Measurements from ENCODE around the gene EFL1. TPM values are rescaled to one million over a fixed set of nuclear protein-coding genes. Genes with fewer than 3 reads are reported as not detected.

Gene EFL1
- polyA plus RNA-seq, 1 donor from 2014 or later = 17.4 TPM

- no peaks in the 10 kb centered on the region for H3K9me3 Mint-ChIP-seq
Measured at GRCh38 chr15:82173108-82173507, 89.4 kb downstream of the EFL1 start.

DNA sequence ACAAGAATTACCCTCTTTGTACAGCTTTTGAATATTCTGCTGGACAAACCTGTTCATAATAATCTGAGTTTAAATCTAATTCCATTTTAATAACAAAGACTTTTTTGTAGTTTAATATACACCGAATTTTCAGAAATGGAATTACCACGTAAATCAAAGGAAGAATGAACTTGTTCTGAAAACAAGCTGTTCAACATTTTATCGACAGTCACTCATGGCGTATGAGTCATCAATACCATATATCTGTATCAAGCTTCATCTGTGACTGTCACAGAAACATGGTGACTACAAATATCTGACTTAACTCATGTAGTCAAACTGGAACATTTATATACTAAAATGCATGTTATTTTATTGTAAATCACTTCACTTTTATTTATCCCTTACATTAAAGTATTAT, 90.0 kb downstream of the EFL1 start:
- Mint-ChIP-seq H3K27ac (no peak overlapping the region), H3K9me3 (no peaks in the 10 kb centered on the region), H3K36me3 (peaks cover 3% of the 10 kb centered on the region), H3K4me1 (peaks cover 0 to 11% (median 7%) of the 10 kb centered on the region in 3 donors), H3K4me3 (no peak overlapping the region), H3K27me3 (no peaks in the 10 kb centered on the region)

More at GRCh38 chr15:82173108-82173507, 89.4 kb downstream of the EFL1 start:
- H3K36me3 Mint-ChIP-seq = peaks cover 3% of the 10 kb centered on the region
- no peak overlapping the region for H3K27ac Mint-ChIP-seq
- no peaks in the 10 kb centered on the region for H3K27me3 Mint-ChIP-seq
- H3K4me1 Mint-ChIP-seq = peaks cover 0 to 15% (median 12%) of the 10 kb centered on the region in 3 donors
- H3K4me3 Mint-ChIP-seq = no peak overlapping the region

GRCh38 chr15:82168757-82169156, 93.8 kb downstream of the EFL1 start:
- Mint-ChIP-seq H3K4me1 (peaks cover 0 to 11% (median 5%) of the 10 kb centered on the region in 3 donors), H3K4me3 (no peak overlapping the region), H3K27me3 (no peaks in the 10 kb centered on the region), H3K27ac (no peak overlapping the region), H3K36me3 (peaks cover 12% of the 10 kb centered on the region), H3K9me3 (no peaks in the 10 kb centered on the region)

DNA sequence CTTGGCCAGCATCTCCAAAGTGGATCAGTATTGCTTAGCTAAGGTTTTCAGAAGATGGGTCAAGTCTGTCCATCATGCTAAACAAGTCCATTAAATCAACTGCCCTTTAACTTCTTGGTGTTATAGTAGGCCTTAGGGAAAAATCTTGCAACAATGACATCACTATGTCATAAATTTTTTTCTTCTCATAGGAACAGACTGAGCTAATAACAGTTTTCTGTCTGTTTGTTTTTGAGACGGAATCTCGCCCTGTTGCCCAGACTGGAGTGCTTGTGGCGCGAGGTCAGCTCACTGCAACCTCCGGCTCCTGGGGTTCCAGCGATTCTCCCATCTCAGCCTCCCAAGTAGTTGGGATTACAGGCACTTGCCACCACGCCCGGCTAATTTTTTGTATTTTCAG, 94.2 kb downstream of the EFL1 start:
- Mint-ChIP-seq H3K4me3 (no peak overlapping the region), H3K27me3 (no peaks in the 10 kb centered on the region), H3K36me3 (peaks cover 12% of the 10 kb centered on the region), H3K9me3 (no peaks in the 10 kb centered on the region), H3K4me1 (peaks cover 0 to 11% (median 5%) of the 10 kb centered on the region in 3 donors), H3K27ac (no peak overlapping the region)

- Mint-ChIP-seq H3K27ac (no peak overlapping the region), H3K4me3 (no peak overlapping the region), H3K4me1 (peaks cover 0 to 11% (median 5%) of the 10 kb centered on the region in 3 donors), H3K36me3 (peaks cover 23% of the 10 kb centered on the region), H3K9me3 (no peaks in the 10 kb centered on the region), H3K27me3 (no peaks in the 10 kb centered on the region)
Measured at GRCh38 chr15:82165948-82166376, 96.6 kb downstream of the EFL1 start.

DNA sequence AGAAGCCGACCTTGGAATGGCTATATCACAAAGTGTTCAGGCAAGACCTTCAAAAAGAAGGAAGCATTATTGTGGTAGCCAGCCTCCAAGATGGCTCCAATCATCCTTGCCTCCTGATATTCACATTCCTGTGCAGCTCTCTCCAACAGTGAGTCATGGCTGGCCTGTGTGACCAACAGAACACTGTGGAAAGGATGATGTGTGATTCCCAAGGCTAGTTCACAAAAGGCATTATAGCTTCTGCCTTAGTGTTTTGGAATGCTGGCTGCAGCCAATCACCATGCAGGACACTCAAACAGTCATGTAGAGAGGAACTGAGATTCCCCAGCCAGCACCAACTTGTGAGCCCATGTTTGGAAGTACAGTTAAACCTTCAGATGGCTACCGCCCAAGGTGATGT, 102.6 kb downstream of the EFL1 start:
- H3K27me3 Mint-ChIP-seq = no peaks in the 10 kb centered on the region
- peaks cover 22% of the 10 kb centered on the region for H3K36me3 Mint-ChIP-seq
- H3K9me3 Mint-ChIP-seq = no peaks in the 10 kb centered on the region
- no peak overlapping the region for H3K4me3 Mint-ChIP-seq
- no peak overlapping the region for H3K27ac Mint-ChIP-seq
- H3K4me1 Mint-ChIP-seq = peaks cover 0 to 2% (median 0%) of the 10 kb centered on the region in 3 donors

GRCh38 chr15:82158811-82159210, 103.7 kb downstream of the EFL1 start:
- no peaks in the 10 kb centered on the region for H3K4me1 Mint-ChIP-seq
- no peak overlapping the region for H3K27ac Mint-ChIP-seq
- no peaks in the 10 kb centered on the region for H3K27me3 Mint-ChIP-seq
- H3K36me3 Mint-ChIP-seq = peaks cover 19% of the 10 kb centered on the region
- no peak overlapping the region for H3K4me3 Mint-ChIP-seq
- no peaks in the 10 kb centered on the region for H3K9me3 Mint-ChIP-seq

- no peak overlapping the region for H3K4me3 Mint-ChIP-seq
- peaks cover 0 to 1% (median 0%) of the 10 kb centered on the region in 3 donors for H3K9me3 Mint-ChIP-seq
- H3K27me3 Mint-ChIP-seq = no peaks in the 10 kb centered on the region
- H3K4me1 Mint-ChIP-seq = no peaks in the 10 kb centered on the region
- peaks cover 14% of the 10 kb centered on the region for H3K36me3 Mint-ChIP-seq
- H3K27ac Mint-ChIP-seq = no peak overlapping the region
Measured at GRCh38 chr15:82150645-82151044, 111.9 kb downstream of the EFL1 start.

GRCh38 chr15:82146990-82147461, 115.5 kb downstream of the EFL1 start:
- H3K4me1 Mint-ChIP-seq = no peaks in the 10 kb centered on the region
- no peaks in the 10 kb centered on the region for H3K27me3 Mint-ChIP-seq
- no peak overlapping the region for H3K27ac Mint-ChIP-seq
- peaks cover 14% of the 10 kb centered on the region for H3K36me3 Mint-ChIP-seq
- H3K4me3 Mint-ChIP-seq = no peak overlapping the region
- peaks cover 0 to 1% (median 0%) of the 10 kb centered on the region in 3 donors for H3K9me3 Mint-ChIP-seq

DNA sequence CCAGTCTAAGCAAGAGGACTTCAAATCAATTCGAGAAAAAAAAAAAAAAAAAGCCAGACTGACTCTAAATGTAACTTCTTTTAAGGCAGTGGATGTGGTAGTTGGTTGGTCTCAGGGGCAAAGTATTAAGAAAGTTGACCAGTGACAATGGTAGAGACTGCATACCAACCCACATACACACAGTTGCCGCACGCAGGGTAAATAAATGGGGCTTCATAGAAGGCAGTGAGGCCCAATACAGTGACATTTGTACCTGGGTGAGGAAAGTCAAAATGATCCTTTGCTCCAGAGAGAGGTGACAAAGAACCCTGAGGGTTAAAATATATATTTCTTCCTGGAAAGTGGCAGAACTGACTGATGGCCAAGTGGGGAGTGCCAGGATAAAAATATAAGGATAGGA, 116.0 kb downstream of the EFL1 start:
- Mint-ChIP-seq H3K36me3 (peaks cover 14% of the 10 kb centered on the region), H3K27me3 (no peaks in the 10 kb centered on the region), H3K9me3 (no peaks in the 10 kb centered on the region), H3K27ac (no peak overlapping the region), H3K4me3 (no peak overlapping the region), H3K4me1 (no peaks in the 10 kb centered on the region)

- no peak overlapping the region for H3K4me3 Mint-ChIP-seq
- peaks cover 0 to 4% (median 4%) of the 10 kb centered on the region in 3 donors for H3K4me1 Mint-ChIP-seq
- H3K9me3 Mint-ChIP-seq = no peaks in the 10 kb centered on the region
- H3K27ac Mint-ChIP-seq = no peak overlapping the region
- H3K27me3 Mint-ChIP-seq = no peaks in the 10 kb centered on the region
- peaks cover 7% of the 10 kb centered on the region for H3K36me3 Mint-ChIP-seq
Measured at GRCh38 chr15:82143390-82144385, 118.8 kb downstream of the EFL1 start.

DNA sequence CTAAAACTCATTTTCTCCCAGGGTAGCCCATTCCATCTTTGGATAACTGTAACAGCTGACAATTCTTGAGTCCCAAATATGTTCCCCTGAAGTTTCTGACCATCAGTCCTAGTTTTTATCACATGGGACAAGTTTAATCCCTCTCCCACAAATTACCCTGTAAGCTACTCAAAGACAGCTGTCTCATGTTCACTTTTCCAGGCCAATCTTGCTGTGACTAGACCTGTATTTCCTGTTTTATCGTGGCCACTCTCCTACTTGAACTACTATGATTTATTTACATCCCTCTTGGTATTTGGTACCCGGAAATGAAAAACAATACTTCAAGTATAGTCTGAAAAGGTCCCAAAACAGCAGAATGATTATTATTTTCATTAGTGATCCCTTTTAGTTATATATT, 121.6 kb downstream of the EFL1 start:
- peaks cover 0 to 4% (median 4%) of the 10 kb centered on the region in 3 donors for H3K4me1 Mint-ChIP-seq
- no peak overlapping the region for H3K27ac Mint-ChIP-seq
- H3K9me3 Mint-ChIP-seq = no peaks in the 10 kb centered on the region
- H3K27me3 Mint-ChIP-seq = no peaks in the 10 kb centered on the region
- peaks cover 4% of the 10 kb centered on the region for H3K36me3 Mint-ChIP-seq
- H3K4me3 Mint-ChIP-seq = no peak overlapping the region

GRCh38 chr15:82139823-82140268, 122.7 kb downstream of the EFL1 start:
- Mint-ChIP-seq H3K27me3 (no peaks in the 10 kb centered on the region), H3K4me1 (peaks cover 0 to 4% (median 4%) of the 10 kb centered on the region in 3 donors), H3K27ac (no peak overlapping the region), H3K36me3 (peaks cover 5% of the 10 kb centered on the region), H3K9me3 (no peaks in the 10 kb centered on the region), H3K4me3 (no peak overlapping the region)

DNA sequence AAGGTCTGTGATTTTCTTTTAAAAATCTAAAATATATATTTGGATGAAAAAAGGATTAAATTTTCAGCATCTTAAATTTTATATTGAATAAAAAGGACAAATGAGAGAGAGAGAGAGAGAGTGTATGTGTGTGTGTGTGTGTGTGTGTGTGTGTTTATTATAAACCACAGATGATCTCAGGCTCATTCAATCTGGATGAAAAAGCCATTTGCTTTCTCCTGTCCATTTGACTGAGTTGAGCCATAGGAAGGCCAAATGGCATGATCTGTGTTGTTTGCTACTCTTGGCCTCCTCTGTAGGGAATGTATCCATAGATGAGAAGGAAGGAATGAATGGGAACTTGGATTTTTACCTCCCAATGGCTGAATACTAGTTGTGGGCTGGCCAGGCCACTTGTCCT, 124.2 kb downstream of the EFL1 start:
- H3K4me3 Mint-ChIP-seq = no peak overlapping the region
- H3K27me3 Mint-ChIP-seq = no peaks in the 10 kb centered on the region
- peaks cover 0 to 4% (median 4%) of the 10 kb centered on the region in 3 donors for H3K4me1 Mint-ChIP-seq
- H3K27ac Mint-ChIP-seq = no peak overlapping the region
- H3K9me3 Mint-ChIP-seq = no peaks in the 10 kb centered on the region
- peaks cover 7% of the 10 kb centered on the region for H3K36me3 Mint-ChIP-seq

DNA sequence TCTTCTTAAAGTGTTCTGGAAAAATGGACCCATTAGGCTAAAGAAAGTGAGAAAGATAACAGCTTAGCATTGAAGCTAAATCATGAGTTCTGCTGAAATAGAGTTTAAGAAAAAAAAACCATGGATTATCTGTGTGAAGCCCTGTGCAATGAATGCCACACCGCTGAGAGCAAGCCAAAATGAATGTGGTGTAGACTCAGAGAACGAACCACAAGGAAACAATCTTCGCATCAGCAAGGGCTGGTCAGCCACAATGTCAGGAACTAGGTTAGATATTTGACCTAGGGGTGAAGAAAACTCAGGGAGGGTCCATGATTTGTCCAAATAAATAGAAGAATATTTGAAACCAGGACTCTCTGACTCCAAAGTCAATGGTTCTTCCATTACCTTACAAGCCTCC, 125.3 kb downstream of the EFL1 start:
- Mint-ChIP-seq H3K27ac (no peak overlapping the region), H3K27me3 (no peaks in the 10 kb centered on the region), H3K9me3 (no peaks in the 10 kb centered on the region), H3K36me3 (peaks cover 12% of the 10 kb centered on the region), H3K4me3 (no peak overlapping the region), H3K4me1 (peaks cover 0 to 4% (median 4%) of the 10 kb centered on the region in 3 donors)

All from IgD-negative memory B cell (primary cell).